GM19324 (cell line): Measurements from ENCODE around the gene DPYD.
A peak's percentile ranks its signal among the peaks of the same experiment; 100 is the strongest.

Experiments used
- ATAC-seq: cut with Tn5 transposase; IDR thresholded peaks from one replicate; pipeline ENCODE4 v1.9.1; 2021; ENCODE audit warnings: mild to moderate bottlenecking, moderate library complexity; ENCODE audit not compliant: unreplicated experiment, low FRiP score

The DPYD gene

GRCh38 chr1:97907886-97908285, 12.9 kb downstream of the DPYD start:
- no peak for ATAC-seq

DNA sequence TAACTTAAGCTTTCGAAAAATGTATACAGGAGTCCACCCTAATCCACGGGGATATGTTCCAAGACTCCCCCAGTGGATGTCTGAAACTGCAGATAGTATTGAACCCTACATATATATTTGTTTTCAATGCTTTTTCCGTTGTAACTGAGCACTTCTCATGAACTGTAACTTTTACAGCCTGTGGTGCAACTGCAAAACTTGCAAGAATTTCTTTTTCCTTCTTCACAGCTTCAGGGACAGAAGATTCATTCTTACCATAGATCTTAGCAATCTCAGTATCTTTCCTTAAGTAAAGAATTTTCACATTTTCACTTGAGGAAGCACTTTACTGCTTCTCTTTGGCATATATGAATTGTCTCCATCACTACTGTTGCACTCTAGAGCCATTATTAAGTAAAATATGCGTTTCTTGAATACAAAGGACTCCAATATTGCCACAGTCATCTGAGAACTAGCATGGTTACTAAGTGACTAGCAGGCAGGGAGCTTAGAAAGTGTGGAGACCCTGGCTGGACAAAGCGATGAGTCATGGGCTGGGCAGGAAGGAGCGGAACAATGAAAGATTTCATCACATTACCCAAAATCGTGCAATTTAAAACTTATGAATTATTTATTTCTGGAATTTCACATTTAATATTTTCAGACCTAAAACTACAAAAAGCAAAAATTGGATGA, 14.1 kb downstream of the DPYD start:
- ATAC-seq, result no peak

DNA sequence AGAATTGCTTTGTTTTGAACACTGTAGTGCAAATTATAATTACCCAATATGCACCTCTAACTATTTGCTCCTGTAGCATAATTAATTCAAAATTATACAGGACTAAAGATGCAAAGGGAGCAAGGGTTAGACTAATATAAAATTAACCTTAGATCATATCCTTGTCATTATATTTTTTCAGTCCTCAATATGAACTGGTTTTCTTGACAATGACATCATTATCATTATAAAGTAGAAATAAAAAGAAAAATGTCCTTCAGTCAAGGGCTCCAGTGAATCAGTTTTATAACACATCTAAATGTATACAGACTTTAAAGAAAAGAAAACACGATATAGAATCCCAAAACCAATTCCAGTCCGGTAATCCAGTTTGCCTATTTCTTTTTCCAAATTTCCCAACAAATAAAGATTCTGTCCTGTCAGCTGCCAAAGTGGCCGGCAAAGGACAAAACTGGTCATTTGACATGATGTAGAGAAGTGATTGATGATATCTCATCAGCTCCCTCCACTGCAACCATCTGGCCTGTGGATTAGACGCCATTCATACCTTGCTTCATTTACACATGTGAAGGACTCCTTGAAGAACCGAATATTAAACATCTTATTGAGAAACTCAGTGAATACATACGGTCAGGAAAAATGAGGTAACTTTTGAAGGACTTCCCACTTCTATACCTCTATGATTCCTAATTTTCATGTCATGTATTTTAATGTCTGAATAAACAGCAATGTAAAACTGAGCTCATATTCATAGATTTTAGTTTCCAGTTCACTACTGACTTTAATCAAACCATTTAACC, 15.5 kb downstream of the DPYD start:
- ATAC-seq, result no peak

- no peak for ATAC-seq
Measured at GRCh38 chr1:97904534-97904933, 16.3 kb downstream of the DPYD start.

DNA sequence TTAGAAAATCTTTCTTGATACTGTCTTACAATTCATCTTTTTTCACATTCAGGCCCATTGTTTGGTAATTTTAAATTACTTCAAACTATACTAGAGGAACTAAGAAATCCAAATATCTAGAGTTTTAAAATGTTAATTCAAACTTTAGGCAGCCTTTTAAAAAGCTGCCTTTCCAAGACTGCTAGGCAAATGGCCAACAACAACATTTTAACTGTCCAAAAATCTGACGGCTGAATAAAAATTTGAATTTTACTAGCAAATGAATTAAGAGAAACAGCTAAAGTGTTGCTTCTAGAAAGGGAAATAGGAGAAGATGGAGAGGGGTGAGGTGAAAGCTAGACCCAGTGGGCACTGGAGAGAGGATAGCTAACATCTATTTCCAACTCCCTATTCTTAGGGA, 17.2 kb downstream of the DPYD start:
- no peak for ATAC-seq

DNA sequence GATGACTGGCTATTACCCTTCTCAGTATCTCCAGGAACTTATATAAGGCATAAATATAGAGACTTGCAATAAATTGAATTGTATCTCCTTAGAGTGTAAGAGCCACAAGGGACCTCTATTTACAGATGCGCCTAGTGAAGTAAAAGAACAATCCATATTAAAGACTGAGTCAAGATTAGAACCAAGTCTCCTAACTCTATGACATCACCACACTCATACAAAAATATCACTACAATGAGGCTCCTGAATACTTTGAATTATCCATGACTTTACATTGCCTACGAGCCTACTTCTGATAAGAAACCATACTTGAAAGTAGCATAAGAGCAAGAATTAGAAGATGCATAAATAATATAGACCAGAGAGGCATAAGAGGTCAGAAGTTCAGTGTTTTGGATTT, 18.8 kb downstream of the DPYD start:
- ATAC-seq, result no peak

GRCh38 chr1:97901017-97901658, 19.7 kb downstream of the DPYD start:
- no peak for ATAC-seq

DNA sequence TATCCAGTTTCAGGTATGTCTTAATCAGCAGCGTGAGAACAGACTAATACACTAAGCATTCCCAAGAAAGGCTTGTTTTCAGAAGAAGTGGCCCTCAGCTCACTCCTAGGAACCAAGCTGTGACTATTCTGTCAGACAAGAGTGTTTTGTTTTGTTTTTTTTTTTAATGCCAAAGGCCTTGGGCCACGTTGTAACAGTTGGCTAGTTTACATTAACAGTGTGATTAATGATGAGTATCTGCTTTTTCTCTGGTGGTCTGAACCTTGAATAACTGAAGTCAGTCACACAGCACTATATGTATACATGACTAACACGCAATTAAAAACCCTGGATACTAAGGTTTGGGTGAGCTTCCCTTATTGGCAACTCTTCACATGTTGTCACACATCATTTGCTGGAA, 21.9 kb downstream of the DPYD start:
- ATAC-seq, result no peak

DNA sequence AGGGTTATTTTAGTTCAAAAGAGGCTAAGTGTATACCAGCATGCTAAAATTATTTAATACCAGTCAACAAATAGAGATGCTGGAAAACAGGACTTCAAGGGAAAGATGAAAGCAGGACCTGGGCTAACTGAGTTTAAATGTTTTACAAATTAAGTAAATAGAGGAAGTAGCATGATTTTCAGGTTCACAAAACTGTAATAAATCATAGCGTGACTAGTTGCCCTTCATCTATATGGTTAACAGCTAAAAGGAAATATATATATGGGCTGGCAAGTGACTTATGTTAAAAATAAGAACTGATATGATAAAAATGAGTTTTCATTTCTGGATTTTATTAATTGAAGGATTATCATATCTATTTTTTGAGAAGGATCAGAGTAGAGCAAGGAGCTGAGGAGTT, 25.6 kb downstream of the DPYD start:
- ATAC-seq, result no peak

- no peak for ATAC-seq
Measured at GRCh38 chr1:97893844-97894243, 27.0 kb downstream of the DPYD start.

DNA sequence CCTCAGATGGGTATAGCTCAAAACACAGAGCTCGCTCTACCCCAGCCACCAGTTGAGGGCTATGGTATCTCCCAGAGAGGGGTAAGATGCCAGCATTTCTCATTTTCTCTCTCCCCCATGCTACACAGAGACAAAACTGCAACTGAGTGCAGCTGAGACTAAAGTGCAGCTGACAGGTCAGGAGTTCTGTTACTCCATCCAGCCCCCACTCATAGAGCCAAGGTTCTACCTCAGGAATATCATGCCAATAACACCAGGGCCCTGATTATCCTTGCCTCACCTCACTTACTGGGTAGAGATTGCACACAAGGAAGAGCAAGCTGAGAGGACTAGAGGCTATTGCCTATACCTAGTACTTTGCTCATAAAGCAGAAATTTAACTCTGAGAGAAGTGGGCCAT, 34.6 kb downstream of the DPYD start:
- no peak for ATAC-seq

DNA sequence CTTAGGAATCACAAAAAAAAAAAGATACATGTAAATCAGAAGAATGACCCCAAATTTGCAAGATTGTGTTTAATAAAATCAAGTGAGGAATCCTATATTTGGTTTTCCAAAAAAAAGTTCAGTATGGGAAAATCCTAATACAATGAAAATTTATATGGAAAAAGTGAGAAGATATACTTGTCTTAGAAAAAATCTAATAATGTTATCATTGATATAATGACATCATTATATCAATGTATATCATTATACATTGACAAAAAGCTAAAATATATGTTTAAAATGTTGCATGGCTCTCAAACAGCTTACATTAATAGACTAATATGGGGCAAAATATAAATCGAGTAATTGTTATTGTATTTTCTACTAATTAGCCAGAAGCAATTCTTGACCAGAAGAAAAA, 37.0 kb downstream of the DPYD start:
- ATAC-seq, result no peak

- no peak for ATAC-seq
Measured at GRCh38 chr1:97877307-97877706, 43.5 kb downstream of the DPYD start.

DNA sequence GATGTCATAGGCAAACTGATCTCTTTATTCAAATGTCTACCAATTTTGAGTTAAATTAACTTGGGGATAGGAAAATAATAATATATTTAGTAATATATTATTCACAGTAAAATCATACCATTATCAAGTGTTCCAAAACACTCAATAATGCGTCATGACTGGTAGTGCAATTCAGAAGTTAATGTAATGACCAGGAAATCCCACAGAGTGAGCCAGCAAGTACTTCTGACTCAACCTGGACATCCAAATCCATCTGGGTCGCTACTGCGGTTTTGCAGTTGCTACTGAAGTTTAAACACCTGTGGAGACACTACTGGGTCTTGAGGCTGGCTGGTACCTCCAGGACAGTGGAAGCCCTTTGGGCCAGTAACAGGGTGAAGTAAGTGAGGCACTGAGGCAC, 44.8 kb downstream of the DPYD start:
- ATAC-seq, result no peak

DNA sequence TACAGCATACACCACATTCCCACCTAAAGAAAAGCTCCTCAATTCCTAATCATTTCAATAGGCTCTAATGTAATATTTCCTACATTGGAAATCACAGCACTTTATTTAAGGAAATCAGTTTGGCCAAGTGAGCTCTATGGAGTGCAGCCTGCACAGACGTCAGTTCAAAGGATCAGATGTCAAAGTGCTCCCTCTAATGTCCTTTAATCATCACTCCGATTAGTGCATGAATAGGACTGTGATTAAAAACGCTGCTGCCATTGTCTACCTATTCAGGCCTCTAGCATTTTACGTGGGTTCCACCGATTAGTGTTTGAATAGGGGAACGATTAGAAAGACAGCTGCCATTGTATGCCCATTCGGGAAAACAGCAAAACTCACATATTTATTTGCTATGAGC, 50.2 kb downstream of the DPYD start:
- no peak for ATAC-seq

DNA sequence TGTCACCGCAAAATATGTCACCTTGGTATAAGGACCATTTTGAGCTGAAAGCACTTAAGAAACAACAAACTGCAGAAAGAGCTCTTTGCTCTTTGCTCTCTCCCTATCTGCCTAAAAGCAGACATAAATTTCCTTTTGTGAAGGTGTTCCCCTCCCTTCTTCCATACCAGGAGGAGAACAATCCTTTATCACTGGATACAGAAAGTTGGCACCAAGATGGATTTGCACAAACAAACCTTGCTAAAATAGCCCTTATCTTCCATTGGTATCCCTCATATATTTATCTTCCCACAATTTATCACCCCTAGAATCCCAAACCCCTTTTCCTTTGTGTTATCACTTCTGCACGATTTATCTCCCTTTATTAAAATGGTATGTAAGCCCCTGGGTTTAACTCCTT, 51.4 kb downstream of the DPYD start:
- no peak for ATAC-seq

GRCh38 chr1:97867127-97867526, 53.7 kb downstream of the DPYD start:
- no peak for ATAC-seq

DNA sequence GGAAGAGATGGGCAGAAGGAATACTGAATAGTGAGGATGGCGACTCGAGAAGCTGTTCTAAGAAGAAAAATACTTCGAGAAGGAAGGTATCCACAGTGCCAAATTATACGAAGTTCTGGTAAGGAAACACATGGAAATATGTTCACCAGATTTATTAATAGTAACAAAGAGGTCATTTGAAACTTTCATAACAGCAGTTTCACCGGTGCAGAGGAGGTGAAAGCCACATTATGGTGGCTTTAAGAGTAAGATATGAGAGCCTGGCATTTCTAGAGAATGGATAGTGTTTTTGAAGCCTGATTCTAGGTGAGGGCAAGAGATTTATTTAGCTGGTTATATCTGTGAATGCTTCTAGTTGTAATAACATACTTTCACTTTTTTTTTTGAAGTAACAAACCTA, 56.2 kb downstream of the DPYD start:
- ATAC-seq, result no peak

DNA sequence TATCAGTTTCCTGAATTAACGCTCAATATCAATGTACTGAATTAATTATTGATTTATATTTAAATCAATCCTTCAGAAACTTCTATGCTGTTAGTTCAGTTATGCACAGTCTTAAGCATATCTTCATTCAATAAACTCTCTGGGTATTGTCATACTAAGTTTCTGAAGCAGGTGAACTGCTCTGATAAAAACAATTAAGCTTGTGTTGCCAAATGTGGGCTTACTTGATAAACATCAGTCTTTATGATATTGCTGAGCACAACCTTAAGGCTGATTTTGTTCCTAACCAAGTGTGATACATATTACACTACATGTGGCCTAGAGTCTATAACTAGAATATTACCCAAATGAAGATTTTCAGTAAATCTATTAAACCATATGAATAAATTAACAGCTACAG, 67.6 kb downstream of the DPYD start:
- no peak for ATAC-seq

GRCh38 chr1:97849345-97850340, 71.2 kb downstream of the DPYD start:
- peak; percentile 41 for ATAC-seq

GRCh38 chr1:97845805-97846204, 75.0 kb downstream of the DPYD start:
- no peak for ATAC-seq
